Spleen (tissue), 7 donors: ENCODE results near the gene ZNF394.

Experiments used
- POLR2A ChIP-seq, 3 donors: fragments of 450-650 bp; IDR thresholded peaks; one replicate each; pipeline ENCODE4 v1.5.1; 2017; ENCODE audit warnings: antibody characterized with exemption in 3 of 3, mild to moderate bottlenecking in 1 of 3
- POLR2AphosphoS5 ChIP-seq, 3 donors: sonication (generic); formaldehyde crosslinking; IDR thresholded peaks; one replicate each; pipeline ENCODE4 v1.5.1; 2017; ENCODE audit warnings: antibody characterized with exemption in 3 of 3
- TF ChIP-seq, protein P1 (sequence below), 11 experiments: fragments of 200-600 bp in 7 of 11; fragments of 450-650 bp in 4 of 11; sonication (generic) in 4 of 11; IDR thresholded peaks in 8 of 11; conservative IDR thresholded peaks in 3 of 11; 1 replicate in 7 of 11; 2 replicates in 4 of 11; pipeline versions ENCODE4 v1.4.0 to v1.8.0; 2016 to 2021; ENCODE audit warnings: antibody characterized with exemption in 11 of 11, inconsistent platforms in 4 of 11, mild to moderate bottlenecking in 1 of 11
- donor health status: DM: no; HTN: no; CAD: no; lungs with moderate emphysema.
- donor health status: DM: no; HTN: no; CAD: no.
- donor health status: DM: no; HTN: no; CAD: no.

GRCh38 chr7:99499371-99499720, 735 bp downstream of the ZNF394 start:
- TF ChIP-seq, protein P1, sequence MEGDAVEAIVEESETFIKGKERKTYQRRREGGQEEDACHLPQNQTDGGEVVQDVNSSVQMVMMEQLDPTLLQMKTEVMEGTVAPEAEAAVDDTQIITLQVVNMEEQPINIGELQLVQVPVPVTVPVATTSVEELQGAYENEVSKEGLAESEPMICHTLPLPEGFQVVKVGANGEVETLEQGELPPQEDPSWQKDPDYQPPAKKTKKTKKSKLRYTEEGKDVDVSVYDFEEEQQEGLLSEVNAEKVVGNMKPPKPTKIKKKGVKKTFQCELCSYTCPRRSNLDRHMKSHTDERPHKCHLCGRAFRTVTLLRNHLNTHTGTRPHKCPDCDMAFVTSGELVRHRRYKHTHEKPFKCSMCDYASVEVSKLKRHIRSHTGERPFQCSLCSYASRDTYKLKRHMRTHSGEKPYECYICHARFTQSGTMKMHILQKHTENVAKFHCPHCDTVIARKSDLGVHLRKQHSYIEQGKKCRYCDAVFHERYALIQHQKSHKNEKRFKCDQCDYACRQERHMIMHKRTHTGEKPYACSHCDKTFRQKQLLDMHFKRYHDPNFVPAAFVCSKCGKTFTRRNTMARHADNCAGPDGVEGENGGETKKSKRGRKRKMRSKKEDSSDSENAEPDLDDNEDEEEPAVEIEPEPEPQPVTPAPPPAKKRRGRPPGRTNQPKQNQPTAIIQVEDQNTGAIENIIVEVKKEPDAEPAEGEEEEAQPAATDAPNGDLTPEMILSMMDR (IDR thresholded peaks at IDR 0.05 in 8 of 11, conservative IDR thresholded peaks at IDR 0.05 in 3 of 11), result no peak
- TF ChIP-seq POLR2A (IDR thresholded peaks at IDR 0.05) (no peak), POLR2AphosphoS5 (IDR thresholded peaks at IDR 0.05) (no peak)
